Calu3 (cell line): Measurements from ENCODE around the gene MTMR3. TPM values are rescaled to one million over a fixed set of nuclear protein-coding genes. Genes with fewer than 3 reads are reported as not detected.

Experiments
- BruUV-seq: library from RNA; stranded (reverse); fragments of 400-500 nt; replicated peaks from 2 replicates; lab custom pipeline; 2021; lab: Mats Ljungman, UMichigan
- CTCF ChIA-PET: fragments of 300-600 bp; sonication (Branson Sonifier 250); formaldehyde crosslinking; loops from one replicate; lab custom pipeline; 2022; ENCODE audit warnings: antibody characterized with exemption; lab: Charles Lee
- DNase-seq: peaks from one replicate; pipeline ENCODE4 v3.0.0; 2022
- H3K27ac Mint-ChIP-seq: one replicate; pipeline ENCODE4 v1.8.0; 2022; ENCODE audit warnings: mixed read lengths; ENCODE audit not compliant: unreplicated experiment
- H3K27me3 Mint-ChIP-seq: one replicate; pipeline ENCODE4 v1.8.0; 2022; ENCODE audit warnings: mixed read lengths; ENCODE audit not compliant: unreplicated experiment
- H3K36me3 Mint-ChIP-seq: one replicate; pipeline ENCODE4 v1.8.0; 2022; ENCODE audit warnings: mild to moderate bottlenecking, moderate library complexity, mixed read lengths; ENCODE audit not compliant: insufficient read depth, unreplicated experiment
- H3K4me1 Mint-ChIP-seq: one replicate; pipeline ENCODE4 v1.8.0; 2022; ENCODE audit warnings: mild to moderate bottlenecking, low read depth, mixed read lengths; ENCODE audit not compliant: unreplicated experiment
- H3K4me3 Mint-ChIP-seq: one replicate; pipeline ENCODE4 v1.8.0; 2022; ENCODE audit warnings: mild to moderate bottlenecking, low read depth, moderate library complexity, mixed read lengths; ENCODE audit not compliant: unreplicated experiment
- H3K9me3 Mint-ChIP-seq: one replicate; pipeline ENCODE4 v1.8.0; 2022; ENCODE audit warnings: low read depth, mixed read lengths; ENCODE audit not compliant: unreplicated experiment
- intact Hi-C: fragments of 100-400 bp; cut with micrococcal nuclease; formaldehyde crosslinking; loops from one replicate; pipeline ENCODE4 v1.10.0; 2022; ENCODE audit not compliant: unreplicated experiment
- total RNA-seq: library from RNA; stranded (reverse); gene quantifications from 2 replicates; pipeline ENCODE4 v1.2.3, GENCODE V29; 2022
- TF ChIP-seq, protein P1 (sequence below): fragments of 200-600 bp; IDR thresholded peaks from one replicate; pipeline ENCODE4 v1.8.0; 2022; ENCODE audit warnings: antibody characterized with exemption; ENCODE audit not compliant: unreplicated experiment

Gene MTMR3
- total RNA-seq, 1 experiment from 2014 or later = 34.5 TPM

- Mint-ChIP-seq H3K36me3 (peaks cover 17% of the 10 kb centered on the region), H3K27ac (no peak overlapping the region), H3K9me3 (no peaks in the 10 kb centered on the region), H3K4me3 (no peak overlapping the region), H3K4me1 (no peaks in the 10 kb centered on the region), H3K27me3 (no peaks in the 10 kb centered on the region)
- DNase-seq = no peak
- BruUV-seq = no TSS peak
- TF ChIP-seq, protein P1, sequence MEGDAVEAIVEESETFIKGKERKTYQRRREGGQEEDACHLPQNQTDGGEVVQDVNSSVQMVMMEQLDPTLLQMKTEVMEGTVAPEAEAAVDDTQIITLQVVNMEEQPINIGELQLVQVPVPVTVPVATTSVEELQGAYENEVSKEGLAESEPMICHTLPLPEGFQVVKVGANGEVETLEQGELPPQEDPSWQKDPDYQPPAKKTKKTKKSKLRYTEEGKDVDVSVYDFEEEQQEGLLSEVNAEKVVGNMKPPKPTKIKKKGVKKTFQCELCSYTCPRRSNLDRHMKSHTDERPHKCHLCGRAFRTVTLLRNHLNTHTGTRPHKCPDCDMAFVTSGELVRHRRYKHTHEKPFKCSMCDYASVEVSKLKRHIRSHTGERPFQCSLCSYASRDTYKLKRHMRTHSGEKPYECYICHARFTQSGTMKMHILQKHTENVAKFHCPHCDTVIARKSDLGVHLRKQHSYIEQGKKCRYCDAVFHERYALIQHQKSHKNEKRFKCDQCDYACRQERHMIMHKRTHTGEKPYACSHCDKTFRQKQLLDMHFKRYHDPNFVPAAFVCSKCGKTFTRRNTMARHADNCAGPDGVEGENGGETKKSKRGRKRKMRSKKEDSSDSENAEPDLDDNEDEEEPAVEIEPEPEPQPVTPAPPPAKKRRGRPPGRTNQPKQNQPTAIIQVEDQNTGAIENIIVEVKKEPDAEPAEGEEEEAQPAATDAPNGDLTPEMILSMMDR = no peak
- CTCF ChIA-PET = no interaction called here
- intact Hi-C loops = loop anchor here (5.0 to 10.0 kb wide), 3 partner anchors 79 to 374 kb away; no protein-coding TSS in a partner anchor
Observed at GRCh38 chr22:30008401-30008800, 125.4 kb downstream of the MTMR3 start.

GRCh38 chr22:30009478-30009877 lies 126.5 kb downstream of the MTMR3 start:
- H3K4me3 Mint-ChIP-seq = no peak overlapping the region
- CTCF ChIA-PET = no interaction called here
- intact Hi-C loops = loop anchor here (5.0 to 10.0 kb wide), 3 partner anchors 78 to 375 kb away; no protein-coding TSS in a partner anchor
- BruUV-seq = no TSS peak
- H3K9me3 Mint-ChIP-seq = no peaks in the 10 kb centered on the region
- TF ChIP-seq, protein P1 = no peak
- no peak for DNase-seq
- no peaks in the 10 kb centered on the region for H3K4me1 Mint-ChIP-seq
- no peaks in the 10 kb centered on the region for H3K27me3 Mint-ChIP-seq
- no peak overlapping the region for H3K27ac Mint-ChIP-seq
- H3K36me3 Mint-ChIP-seq = peaks cover 24% of the 10 kb centered on the region

DNA sequence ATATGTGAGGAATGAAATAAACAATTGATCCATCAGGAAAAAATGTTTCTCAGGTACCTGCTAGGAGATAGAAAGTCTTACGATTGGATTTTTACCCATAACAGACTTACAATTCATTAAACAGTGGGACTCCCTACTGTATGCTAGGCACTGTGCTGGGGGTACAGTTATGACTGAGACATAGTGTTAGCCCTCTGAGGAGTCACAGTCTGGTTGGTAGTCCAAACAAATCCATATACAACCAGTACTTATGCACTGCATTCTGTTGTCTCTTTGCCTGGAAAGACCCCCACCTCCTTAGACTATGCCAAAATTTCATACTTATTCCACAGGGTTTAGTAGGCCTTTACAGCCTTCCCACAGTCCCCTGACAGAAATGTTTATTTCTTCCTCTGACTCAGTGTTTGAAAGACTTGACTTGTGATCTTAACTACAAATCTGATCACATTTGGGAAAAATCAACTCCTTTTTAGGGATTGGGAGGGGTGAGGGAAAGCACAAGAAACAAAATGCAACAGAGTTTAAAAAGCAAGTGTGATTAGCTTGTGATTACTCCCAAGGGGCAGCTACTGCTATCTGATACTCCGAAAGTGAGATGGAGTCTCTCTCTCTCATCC lies 127.9 kb downstream of the MTMR3 start:
- Mint-ChIP-seq H3K4me3 (no peak overlapping the region), H3K27ac (no peak overlapping the region), H3K4me1 (no peaks in the 10 kb centered on the region), H3K36me3 (peaks cover 25% of the 10 kb centered on the region), H3K9me3 (no peaks in the 10 kb centered on the region), H3K27me3 (no peaks in the 10 kb centered on the region)
- BruUV-seq = no TSS peak
- no peak for DNase-seq
- CTCF ChIA-PET = no interaction called here
- intact Hi-C loops = loop anchor here (1.0 kb wide), 1 partner anchor 35 kb away; no protein-coding TSS in a partner anchor
- TF ChIP-seq, protein P1 = no peak

DNA sequence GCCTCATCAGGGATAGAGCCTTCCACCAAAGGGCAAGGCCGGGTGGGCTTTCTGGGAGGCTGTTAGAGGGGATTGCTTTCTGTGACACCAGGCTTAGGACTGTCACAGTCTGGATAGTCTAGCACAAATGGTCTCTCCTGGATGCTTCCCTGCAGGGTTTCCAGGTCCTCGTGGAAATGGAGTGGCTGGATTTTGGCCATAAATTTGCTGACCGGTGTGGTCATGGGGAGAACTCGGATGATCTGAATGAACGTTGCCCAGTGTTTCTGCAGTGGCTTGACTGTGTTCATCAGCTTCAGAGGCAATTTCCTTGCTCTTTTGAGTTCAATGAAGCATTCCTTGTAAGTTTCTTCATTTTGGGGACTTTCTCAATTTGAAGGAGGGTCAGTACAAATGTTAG lies 130.2 kb downstream of the MTMR3 start:
- no peak overlapping the region for H3K27ac Mint-ChIP-seq
- no peaks in the 10 kb centered on the region for H3K9me3 Mint-ChIP-seq
- H3K4me1 Mint-ChIP-seq = no peaks in the 10 kb centered on the region
- H3K36me3 Mint-ChIP-seq = peaks cover 25% of the 10 kb centered on the region
- H3K27me3 Mint-ChIP-seq = no peaks in the 10 kb centered on the region
- no peak overlapping the region for H3K4me3 Mint-ChIP-seq
- intact Hi-C loops = no loop called here
- BruUV-seq = no TSS peak
- TF ChIP-seq, protein P1 = no peak
- CTCF ChIA-PET = no interaction called here
- no peak for DNase-seq
